Measurements from ENCODE around the gene GPSM3. TPM values are rescaled to one million over a fixed set of nuclear protein-coding genes. Genes with fewer than 3 reads are reported as not detected.

The GPSM3 gene
- total RNA-seq, result 1.6 TPM

- H3K36me3 ChIP-seq (ENCODE audit: control insufficient read depth in 3 of 3, insufficient read depth in 3 of 3, low read length in 3 of 3), result peaks cover 2 to 5% (median 2%) of the 10 kb centered on the region in 3 donors
- H3K4me3 ChIP-seq (ENCODE audit: low read length in 3 of 3), result peak within 1 kb of the TSS; percentile 41 to 55 (median 51)
- peaks cover 45 to 66% (median 52%) of the 10 kb centered on the region in 3 donors for H3K4me1 ChIP-seq (ENCODE audit: control insufficient read depth in 3 of 3, insufficient read depth in 3 of 3, low read length in 3 of 3)
- no peaks in the 10 kb centered on the region for H3K9me3 ChIP-seq (ENCODE audit: control insufficient read depth in 3 of 3, low read length in 3 of 3)
- H3K9ac ChIP-seq (ENCODE audit: low read depth in 1 of 3, low read length in 3 of 3), result peak within 1 kb of the TSS; percentile 40 to 95 (median 57)
- H3K27me3 ChIP-seq (ENCODE audit: control insufficient read depth in 3 of 3, insufficient read depth in 3 of 3, low read length in 3 of 3), result no peaks in the 10 kb centered on the region
- peak within 1 kb of the TSS; percentile 97 for H3K27ac ChIP-seq (ENCODE audit: low read depth, low read length)
Measured at GRCh38 chr6:32192608-32193039, at the start of gene GPSM3. GPSM3 (minus strand) TSS chr6:32192643; CDS start chr6:32192513, 130 bp downstream.

GRCh38 chr6:32240686-32241085, 48.2 kb upstream of the GPSM3 start:
- Histone ChIP-seq H3K9me3 (ENCODE audit: control insufficient read depth in 3 of 3, low read length in 3 of 3) (no peaks in the 10 kb centered on the region), H3K36me3 (ENCODE audit: control insufficient read depth in 3 of 3, insufficient read depth in 3 of 3, low read length in 3 of 3) (no peaks in the 10 kb centered on the region), H3K27ac (ENCODE audit: low read depth, low read length) (no peak overlapping the region), H3K4me3 (ENCODE audit: low read length in 3 of 3) (no peak overlapping the region), H3K9ac (ENCODE audit: low read depth in 1 of 3, low read length in 3 of 3) (no peak overlapping the region), H3K4me1 (ENCODE audit: control insufficient read depth in 3 of 3, insufficient read depth in 3 of 3, low read length in 3 of 3) (peaks cover 3 to 11% (median 4%) of the 10 kb centered on the region in 3 donors), H3K27me3 (ENCODE audit: control insufficient read depth in 3 of 3, insufficient read depth in 3 of 3, low read length in 3 of 3) (peaks cover 0 to 6% (median 4%) of the 10 kb centered on the region in 3 donors)

DNA sequence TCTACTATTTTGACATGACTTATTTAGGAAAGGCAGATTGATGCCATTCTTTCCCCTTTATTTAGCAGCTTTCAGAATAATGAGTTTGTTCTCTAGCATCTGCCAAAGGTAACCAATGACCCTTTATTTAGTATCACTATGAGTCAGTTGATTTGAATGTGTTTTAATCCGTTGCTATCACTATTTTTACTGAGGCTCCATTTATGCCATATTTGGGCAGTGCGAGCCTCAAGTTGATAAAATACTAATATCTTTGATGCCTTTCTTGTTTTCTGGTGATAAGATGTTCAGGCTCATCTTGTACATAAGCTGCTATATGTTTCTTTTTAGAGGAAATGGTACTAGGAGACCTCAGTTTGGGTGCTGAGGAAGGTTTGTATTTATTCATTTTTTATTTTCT, 47.0 kb upstream of the GPSM3 start:
- H3K4me1 ChIP-seq (ENCODE audit: control insufficient read depth in 3 of 3, insufficient read depth in 3 of 3, low read length in 3 of 3), result peaks cover 2 to 10% (median 3%) of the 10 kb centered on the region in 3 donors
- no peak overlapping the region for H3K4me3 ChIP-seq (ENCODE audit: low read length in 3 of 3)
- H3K27ac ChIP-seq (ENCODE audit: low read depth, low read length), result no peak overlapping the region
- no peak overlapping the region for H3K9ac ChIP-seq (ENCODE audit: low read depth in 1 of 3, low read length in 3 of 3)
- no peaks in the 10 kb centered on the region for H3K9me3 ChIP-seq (ENCODE audit: control insufficient read depth in 3 of 3, low read length in 3 of 3)
- H3K36me3 ChIP-seq (ENCODE audit: control insufficient read depth in 3 of 3, insufficient read depth in 3 of 3, low read length in 3 of 3), result no peaks in the 10 kb centered on the region
- peaks cover 4 to 10% (median 4%) of the 10 kb centered on the region in 3 donors for H3K27me3 ChIP-seq (ENCODE audit: control insufficient read depth in 3 of 3, insufficient read depth in 3 of 3, low read length in 3 of 3)

DNA sequence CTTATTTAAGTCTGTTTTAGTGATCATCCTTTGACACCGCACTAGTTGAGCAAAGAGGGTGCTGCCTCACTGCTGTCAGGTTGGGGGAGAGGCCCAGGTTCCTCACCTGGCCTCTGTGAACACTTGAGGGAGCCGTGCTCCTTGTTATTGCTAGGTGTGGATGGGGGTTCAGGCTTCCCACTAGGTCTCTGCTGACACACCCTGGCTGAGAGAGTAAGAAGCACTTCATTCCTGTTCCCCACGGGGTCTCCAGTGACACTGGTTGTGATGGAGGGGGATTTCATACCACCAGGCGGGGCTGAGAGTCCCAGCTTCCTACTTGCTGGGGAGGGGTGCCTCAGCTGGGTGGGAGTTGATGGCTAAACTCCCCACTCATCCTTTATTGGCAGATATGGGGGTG, 42.5 kb upstream of the GPSM3 start:
- H3K27me3 ChIP-seq (ENCODE audit: control insufficient read depth in 3 of 3, insufficient read depth in 3 of 3, low read length in 3 of 3), result peaks cover 0 to 4% (median 4%) of the 10 kb centered on the region in 3 donors
- H3K4me3 ChIP-seq (ENCODE audit: low read length in 3 of 3), result no peak overlapping the region
- peak overlapping the region; percentile 57 for H3K27ac ChIP-seq (ENCODE audit: low read depth, low read length)
- H3K4me1 ChIP-seq (ENCODE audit: control insufficient read depth in 3 of 3, insufficient read depth in 3 of 3, low read length in 3 of 3), result no peaks in the 10 kb centered on the region
- no peaks in the 10 kb centered on the region for H3K9me3 ChIP-seq (ENCODE audit: control insufficient read depth in 3 of 3, low read length in 3 of 3)
- H3K36me3 ChIP-seq (ENCODE audit: control insufficient read depth in 3 of 3, insufficient read depth in 3 of 3, low read length in 3 of 3), result no peaks in the 10 kb centered on the region
- H3K9ac ChIP-seq (ENCODE audit: low read depth in 1 of 3, low read length in 3 of 3), result no peak overlapping the region

GRCh38 chr6:32226434-32226833, 34.0 kb upstream of the GPSM3 start:
- H3K9ac ChIP-seq (ENCODE audit: low read depth in 1 of 3, low read length in 3 of 3), result no peak overlapping the region
- H3K27ac ChIP-seq (ENCODE audit: low read depth, low read length), result no peak overlapping the region
- H3K4me3 ChIP-seq (ENCODE audit: low read length in 3 of 3), result no peak overlapping the region
- H3K9me3 ChIP-seq (ENCODE audit: control insufficient read depth in 3 of 3, low read length in 3 of 3), result no peaks in the 10 kb centered on the region
- H3K27me3 ChIP-seq (ENCODE audit: control insufficient read depth in 3 of 3, insufficient read depth in 3 of 3, low read length in 3 of 3), result peaks cover 0 to 4% (median 0%) of the 10 kb centered on the region in 3 donors
- no peaks in the 10 kb centered on the region for H3K36me3 ChIP-seq (ENCODE audit: control insufficient read depth in 3 of 3, insufficient read depth in 3 of 3, low read length in 3 of 3)
- peaks cover 0 to 7% (median 0%) of the 10 kb centered on the region in 3 donors for H3K4me1 ChIP-seq (ENCODE audit: control insufficient read depth in 3 of 3, insufficient read depth in 3 of 3, low read length in 3 of 3)

DNA sequence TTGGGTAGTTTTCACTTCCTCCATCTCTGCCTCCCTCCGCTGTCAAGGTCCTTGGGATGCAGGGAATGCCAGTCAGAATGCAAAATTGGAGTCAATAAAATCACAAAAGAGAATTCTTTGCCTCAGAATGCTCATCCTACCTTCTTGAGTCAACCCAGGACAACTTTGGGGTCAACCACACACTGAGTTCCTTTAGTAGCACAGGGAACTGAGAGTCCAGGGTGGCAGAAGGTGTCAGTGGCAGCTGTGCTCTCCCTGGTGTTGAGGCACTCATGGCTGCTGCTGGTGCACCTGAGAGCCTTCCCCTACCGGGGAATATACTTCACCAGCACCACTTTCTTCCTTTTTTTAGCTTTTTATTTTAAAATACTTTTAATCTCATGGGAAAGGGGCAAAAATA, 32.3 kb upstream of the GPSM3 start:
- Histone ChIP-seq H3K9me3 (ENCODE audit: control insufficient read depth in 3 of 3, low read length in 3 of 3) (no peaks in the 10 kb centered on the region), H3K9ac (ENCODE audit: low read depth in 1 of 3, low read length in 3 of 3) (no peak overlapping the region), H3K36me3 (ENCODE audit: control insufficient read depth in 3 of 3, insufficient read depth in 3 of 3, low read length in 3 of 3) (no peaks in the 10 kb centered on the region), H3K27ac (ENCODE audit: low read depth, low read length) (no peak overlapping the region), H3K4me1 (ENCODE audit: control insufficient read depth in 3 of 3, insufficient read depth in 3 of 3, low read length in 3 of 3) (peaks cover 0 to 7% (median 0%) of the 10 kb centered on the region in 3 donors), H3K4me3 (ENCODE audit: low read length in 3 of 3) (no peak overlapping the region), H3K27me3 (ENCODE audit: control insufficient read depth in 3 of 3, insufficient read depth in 3 of 3, low read length in 3 of 3) (peaks cover 0 to 7% (median 4%) of the 10 kb centered on the region in 3 donors)

- Histone ChIP-seq H3K36me3 (ENCODE audit: control insufficient read depth in 3 of 3, insufficient read depth in 3 of 3, low read length in 3 of 3) (no peaks in the 10 kb centered on the region), H3K27ac (ENCODE audit: low read depth, low read length) (peak within 1 kb of the TSS; percentile 62), H3K9me3 (ENCODE audit: control insufficient read depth in 3 of 3, low read length in 3 of 3) (no peaks in the 10 kb centered on the region), H3K4me1 (ENCODE audit: control insufficient read depth in 3 of 3, insufficient read depth in 3 of 3, low read length in 3 of 3) (peaks cover 0 to 7% (median 0%) of the 10 kb centered on the region in 3 donors), H3K9ac (ENCODE audit: low read depth in 1 of 3, low read length in 3 of 3) (peak within 1 kb of the TSS in 1 of 3 donors; percentile 33), H3K27me3 (ENCODE audit: control insufficient read depth in 3 of 3, insufficient read depth in 3 of 3, low read length in 3 of 3) (peaks cover 0 to 13% (median 4%) of the 10 kb centered on the region in 3 donors), H3K4me3 (ENCODE audit: low read length in 3 of 3) (peak within 1 kb of the TSS; percentile 27 to 49 (median 38))
Measured at GRCh38 chr6:32223258-32224235, 31.1 kb upstream of the GPSM3 start, which contains the start of gene NOTCH4. NOTCH4 (minus strand) TSS chr6:32224067; CDS start chr6:32223928, 139 bp downstream.

- peaks cover 0 to 13% (median 4%) of the 10 kb centered on the region in 3 donors for H3K27me3 ChIP-seq (ENCODE audit: control insufficient read depth in 3 of 3, insufficient read depth in 3 of 3, low read length in 3 of 3)
- peaks cover 0 to 7% (median 0%) of the 10 kb centered on the region in 3 donors for H3K4me1 ChIP-seq (ENCODE audit: control insufficient read depth in 3 of 3, insufficient read depth in 3 of 3, low read length in 3 of 3)
- H3K36me3 ChIP-seq (ENCODE audit: control insufficient read depth in 3 of 3, insufficient read depth in 3 of 3, low read length in 3 of 3), result no peaks in the 10 kb centered on the region
- H3K9me3 ChIP-seq (ENCODE audit: control insufficient read depth in 3 of 3, low read length in 3 of 3), result no peaks in the 10 kb centered on the region
- H3K9ac ChIP-seq (ENCODE audit: low read depth in 1 of 3, low read length in 3 of 3), result no peak overlapping the region
- peak overlapping the region; percentile 30 for H3K27ac ChIP-seq (ENCODE audit: low read depth, low read length)
- peak overlapping the region in 2 of 3 donors; percentile 38 to 41 for H3K4me3 ChIP-seq (ENCODE audit: low read length in 3 of 3)
Measured at GRCh38 chr6:32222333-32223230, 30.1 kb upstream of the GPSM3 start.

DNA sequence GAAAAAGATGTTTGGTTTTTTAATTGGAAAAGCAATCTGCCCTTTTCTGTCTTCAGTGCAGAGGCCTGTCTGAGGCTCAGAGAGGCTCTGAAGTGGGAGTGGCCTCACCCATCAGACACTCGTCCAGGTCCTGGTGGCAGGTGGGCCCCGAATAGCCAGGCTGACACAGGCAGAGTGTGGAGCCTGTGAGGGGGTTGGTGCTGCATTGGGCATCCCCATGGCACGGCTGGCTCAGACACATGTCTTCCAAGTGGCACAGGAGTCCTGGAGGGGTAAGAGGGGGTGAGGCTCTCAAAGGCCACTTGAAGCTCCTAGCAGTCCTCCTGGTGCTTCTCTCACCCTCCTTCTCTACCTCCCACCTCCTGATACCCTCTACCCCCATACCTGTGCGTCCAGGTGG, 27.6 kb upstream of the GPSM3 start:
- Histone ChIP-seq H3K4me3 (ENCODE audit: low read length in 3 of 3) (no peak overlapping the region), H3K9ac (ENCODE audit: low read depth in 1 of 3, low read length in 3 of 3) (no peak overlapping the region), H3K9me3 (ENCODE audit: control insufficient read depth in 3 of 3, low read length in 3 of 3) (no peaks in the 10 kb centered on the region), H3K27ac (ENCODE audit: low read depth, low read length) (no peak overlapping the region), H3K27me3 (ENCODE audit: control insufficient read depth in 3 of 3, insufficient read depth in 3 of 3, low read length in 3 of 3) (peaks cover 0 to 13% (median 4%) of the 10 kb centered on the region in 3 donors), H3K4me1 (ENCODE audit: control insufficient read depth in 3 of 3, insufficient read depth in 3 of 3, low read length in 3 of 3) (peaks cover 0 to 7% (median 0%) of the 10 kb centered on the region in 3 donors), H3K36me3 (ENCODE audit: control insufficient read depth in 3 of 3, insufficient read depth in 3 of 3, low read length in 3 of 3) (peaks cover 0 to 2% (median 0%) of the 10 kb centered on the region in 3 donors)

All from skeletal muscle tissue (tissue), 4 donors.